GM12878 (cell line): ENCODE data around the gene TMEM256. TPM values are rescaled to one million over a fixed set of nuclear protein-coding genes. Genes with fewer than 3 reads are reported as not detected.

Source experiments
- BCLAF1 ChIP-seq: fragments of 450-650 bp; IDR thresholded peaks from 2 replicates; pipeline ENCODE4 v1.6.1; 2017; ENCODE audit warnings: antibody characterized with exemption, mild to moderate bottlenecking, moderate library complexity
- BHLHE40 ChIP-seq, 2 experiments: fragments of 450-650 bp in 1 of 2; IDR thresholded peaks; 2 replicates each; pipeline ENCODE4 v1.6.1; 2011 to 2017; ENCODE audit warnings: low read depth in 2 of 2, borderline replicate concordance in 1 of 2, improper control_type of control experiment in 1 of 2, low read length in 1 of 2, mild to moderate bottlenecking in 1 of 2
- EGR1 ChIP-seq, 2 experiments: IDR thresholded peaks; 1 replicate in 1 of 2; 2 replicates in 1 of 2; pipeline ENCODE4 v1.6.1; 2011 to 2012; ENCODE audit warnings: low read depth in 2 of 2, low read length in 2 of 2, borderline replicate concordance in 1 of 2, mild to moderate bottlenecking in 1 of 2, moderate library complexity in 1 of 2
- FOS ChIP-seq: IDR thresholded peaks from 3 replicates; pipeline ENCODE4 v1.6.1; 2011; ENCODE audit warnings: borderline replicate concordance; ENCODE audit not compliant: insufficient read length; ENCODE audit errors: extremely low read depth
- MEF2A ChIP-seq: IDR thresholded peaks from 2 replicates; pipeline ENCODE4 v1.6.1; 2011; ENCODE audit warnings: low read depth, mild to moderate bottlenecking, low read length, moderate library complexity; ENCODE audit not compliant: insufficient read depth
- MYB ChIP-seq: fragments of 150-350 bp; IDR thresholded peaks from 2 replicates; pipeline ENCODE4 v1.6.1; 2014; ENCODE audit warnings: mild to moderate bottlenecking, low read depth, low read length, borderline replicate concordance
- MYC ChIP-seq: IDR thresholded peaks from 2 replicates; pipeline ENCODE4 v1.6.1; 2011; ENCODE audit warnings: mild to moderate bottlenecking, low read length, moderate library complexity, inconsistent platforms; ENCODE audit not compliant: insufficient read depth, insufficient replicate concordance, insufficient read length, severe bottlenecking
- NR2C1 ChIP-seq: fragments of 450-650 bp; IDR thresholded peaks from 2 replicates; pipeline ENCODE4 v1.6.1; 2017; ENCODE audit warnings: antibody characterized with exemption, mild to moderate bottlenecking, moderate library complexity
- PAX5 ChIP-seq: IDR thresholded peaks from 2 replicates; pipeline ENCODE4 v1.6.1; 2011; ENCODE audit warnings: low read depth, low read length, borderline replicate concordance
- PAX8 ChIP-seq: fragments of 450-650 bp; IDR thresholded peaks from 2 replicates; pipeline ENCODE4 v1.6.1; 2017; ENCODE audit warnings: mild to moderate bottlenecking, moderate library complexity
- PBX3 ChIP-seq: IDR thresholded peaks from 2 replicates; pipeline ENCODE4 v1.6.1; 2011; ENCODE audit warnings: mild to moderate bottlenecking, low read depth, low read length, moderate library complexity; ENCODE audit not compliant: insufficient replicate concordance
- RUNX3 ChIP-seq: IDR thresholded peaks from 2 replicates; pipeline ENCODE4 v1.6.1; 2012; ENCODE audit warnings: low read length, inconsistent platforms
- SMAD5 ChIP-seq: IDR thresholded peaks from 2 replicates; pipeline ENCODE4 v1.6.1; 2016; ENCODE audit warnings: antibody characterized with exemption, low read depth
- SMARCA5 ChIP-seq: fragments of 450-650 bp; IDR thresholded peaks from 2 replicates; pipeline ENCODE4 v1.6.1; 2017; ENCODE audit warnings: mild to moderate bottlenecking
- SP1 ChIP-seq: IDR thresholded peaks from one replicate; pipeline ENCODE4 v1.6.1; 2011; ENCODE audit warnings: low read depth, low read length
- SPI1 ChIP-seq: IDR thresholded peaks from 2 replicates; pipeline ENCODE4 v1.6.1; 2011; ENCODE audit warnings: low read depth, mild to moderate bottlenecking, low read length, moderate library complexity, borderline replicate concordance; ENCODE audit not compliant: insufficient read depth
- SRF ChIP-seq, 2 experiments: IDR thresholded peaks; 2 replicates each; pipeline ENCODE4 v1.6.1; 2011; ENCODE audit warnings: low read depth in 2 of 2, low read length in 2 of 2, mild to moderate bottlenecking in 1 of 2, moderate library complexity in 1 of 2
- SUPT20H ChIP-seq: IDR thresholded peaks from 2 replicates; pipeline ENCODE4 v1.6.1; 2011; ENCODE audit warnings: low read depth, mild to moderate bottlenecking, low read length, moderate library complexity, borderline replicate concordance; ENCODE audit not compliant: control insufficient read depth
- TARDBP ChIP-seq: IDR thresholded peaks from 2 replicates; pipeline ENCODE4 v1.6.1; 2016; ENCODE audit warnings: borderline replicate concordance
- TBL1XR1 ChIP-seq: IDR thresholded peaks from 2 replicates; pipeline ENCODE4 v1.6.1; 2012; ENCODE audit warnings: low read depth, low read length, improper control_type of control experiment
- ZBTB11 ChIP-seq: fragments of 450-650 bp; formaldehyde crosslinking; IDR thresholded peaks from 2 replicates; pipeline ENCODE4 v1.5.0; 2022; ENCODE audit warnings: mild to moderate bottlenecking, missing genetic modification characterization
- ZSCAN29 ChIP-seq: fragments of 450-650 bp; IDR thresholded peaks from 2 replicates; pipeline ENCODE4 v1.6.1; 2017; ENCODE audit warnings: mild to moderate bottlenecking, moderate library complexity
- ZZZ3 ChIP-seq: IDR thresholded peaks from 2 replicates; pipeline ENCODE4 v1.6.1; 2011; ENCODE audit warnings: low read depth; ENCODE audit not compliant: control insufficient read depth, insufficient read length
- polyA plus RNA-seq, 11 experiments: library from polyadenylated mRNA; depleted of rRNA in 4 of 11; unstranded in 6 of 11; stranded (reverse) in 5 of 11; fragments of >200 nt; fragmentation: Nextera tagmentation in 4 of 11; fragmentation: Illumina TruSeq in 1 of 11; extraction: Ambion mirVana in 4 of 11; extraction: Trizol in 1 of 11; gene quantifications; 1 replicate in 1 of 11; 2 replicates in 10 of 11; pipeline versions ENCODE4 v1.2.1 to v1.2.3, GENCODE V29; 2011 to 2016; ENCODE audit warnings: inconsistent platforms in 2 of 11, missing spikeins in 2 of 11, low read depth in 1 of 11
- total RNA-seq, 4 experiments: library from RNA; depleted of rRNA in 3 of 4; stranded (reverse); fragments of >200 nt in 3 of 4; fragmentation: Illumina TruSeq in 1 of 4; extraction: Trizol in 1 of 4; gene quantifications; 2 replicates each; pipeline versions ENCODE4 v1.2.1 to v1.2.3, GENCODE V29; 2013 to 2021

TMEM256 gene
- total and polyA plus RNA-seq, 10 of the 15 experiments (the other 5 are each of a cell fraction or from before 2014, with no cell fraction given) = 57.3 to 342 (median 95.7) TPM

GRCh38 chr17:7356072-7356549 is 47.8 kb downstream of the TMEM256 start (continued):
- TF ChIP-seq ZBTB11 (no peak), MYC (no peak), PBX3 (no peak), SPI1 (no peak), SUPT20H (no peak), SMAD5 (no peak), EGR1 (IDR thresholded peaks at IDR 0.05; ENCODE audit: borderline replicate concordance in 1 of 2, low read depth in 2 of 2, low read length in 2 of 2) (no peak), FOS (no peak), PAX8 (no peak), ZSCAN29 (no peak), SRF (IDR thresholded peaks at IDR 0.05; ENCODE audit: low read depth in 2 of 2, low read length in 2 of 2) (no peak), NR2C1 (no peak), TBL1XR1 (no peak), TARDBP (no peak), RUNX3 (no peak), PAX5 (0 out of 2 replicates have a peak, but pooled peaks have one; percentile 27), MYB (no peak), BHLHE40 (IDR thresholded peaks at IDR 0.05; ENCODE audit: borderline replicate concordance in 1 of 2, low read depth in 2 of 2, low read length in 1 of 2) (peak in 1 of 2 experiments; percentile 40; a peak in 2 of 4 replicates), MEF2A (0 out of 2 replicates have a peak, but pooled peaks have one; percentile 5), SMARCA5 (peak; percentile 98), ZZZ3 (no peak), SP1 (no peak), BCLAF1 (no peak)
